ENCODE results near the gene CFC1B. TPM values are rescaled to one million over a fixed set of nuclear protein-coding genes. Genes with fewer than 3 reads are reported as not detected.
"Not testable (repeated sequence)": the region's sequence is repeated elsewhere in the genome, so short reads cannot be mapped to it uniquely, and the experiment has no call there.

CFC1B gene
- total RNA-seq, 1 experiment from 2014 or later, result not detected

DNA sequence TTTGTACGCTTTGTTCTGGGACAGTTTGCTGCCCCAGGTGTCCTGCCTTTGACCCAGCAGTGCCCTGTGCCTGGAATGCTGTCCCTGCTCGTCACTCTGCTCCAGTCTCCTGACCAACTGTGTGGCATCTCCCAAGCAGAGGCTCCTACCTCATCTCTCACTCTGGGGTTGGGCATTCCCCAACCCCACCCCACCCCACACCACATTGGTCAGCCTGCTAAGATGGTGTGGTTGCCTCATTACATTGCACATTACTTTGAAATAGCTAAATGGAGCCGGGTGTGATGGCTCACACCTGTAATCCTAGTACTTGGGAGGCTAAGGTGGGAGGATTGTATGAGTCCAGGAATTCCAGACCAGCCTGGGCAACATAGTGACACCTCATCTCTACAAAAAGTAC, 50.9 kb downstream of the CFC1B start:
- H3K27ac ChIP-seq (ENCODE audit: low read depth, low read length); BruUV-seq (replicated peaks); H3K4me1 ChIP-seq (ENCODE audit: control insufficient read depth in 1 of 2, insufficient read depth in 2 of 2, low read length in 2 of 2); H3K9ac ChIP-seq (ENCODE audit: low read length); H3K79me2 ChIP-seq (ENCODE audit: insufficient read depth, low read length); DNase-seq (ENCODE audit: low read depth, low spot score); RAD21 ChIA-PET (ENCODE audit: low non-redundant PET in 1 of 2, low total read pairs in 2 of 2, uncharacterized antibody in 2 of 2, unreplicated experiment in 2 of 2); H4K20me1 ChIP-seq (ENCODE audit: insufficient read depth); CTCF ChIA-PET; intact Hi-C loops (cut with micrococcal nuclease); H3K9me3 ChIP-seq (ENCODE audit: control insufficient read depth in 1 of 2, insufficient read depth in 1 of 2, low read depth in 1 of 2, low read length in 2 of 2); H3K27me3 ChIP-seq (ENCODE audit: insufficient read depth, low read length); POLR2A ChIA-PET; H3K9me2 ChIP-seq (ENCODE audit: insufficient read depth); H2AFZ ChIP-seq (ENCODE audit: low read depth, low read length, poor library complexity, severe bottlenecking); H3K36me3 ChIP-seq (ENCODE audit: control insufficient read depth in 1 of 2, insufficient read depth in 2 of 2, low read length in 2 of 2); H3K4me3 ChIP-seq (replicated peaks in 1 of 2; ENCODE audit: low read depth in 1 of 2, low read length in 2 of 2); ATAC-seq; H3K4me2 ChIP-seq (ENCODE audit: low read length): not testable (repeated sequence)

- POLR2A ChIA-PET; H3K4me2 ChIP-seq (ENCODE audit: low read length); H3K36me3 ChIP-seq (ENCODE audit: control insufficient read depth in 1 of 2, insufficient read depth in 2 of 2, low read length in 2 of 2); CTCF ChIA-PET; H3K9me3 ChIP-seq (ENCODE audit: control insufficient read depth in 1 of 2, insufficient read depth in 1 of 2, low read depth in 1 of 2, low read length in 2 of 2); H3K9me2 ChIP-seq (ENCODE audit: insufficient read depth); H3K79me2 ChIP-seq (ENCODE audit: insufficient read depth, low read length); H3K4me3 ChIP-seq (replicated peaks in 1 of 2; ENCODE audit: low read depth in 1 of 2, low read length in 2 of 2); DNase-seq (ENCODE audit: low read depth, low spot score); H3K4me1 ChIP-seq (ENCODE audit: control insufficient read depth in 1 of 2, insufficient read depth in 2 of 2, low read length in 2 of 2); H3K27ac ChIP-seq (ENCODE audit: low read depth, low read length); BruUV-seq (replicated peaks); H4K20me1 ChIP-seq (ENCODE audit: insufficient read depth); RAD21 ChIA-PET (ENCODE audit: low non-redundant PET in 1 of 2, low total read pairs in 2 of 2, uncharacterized antibody in 2 of 2, unreplicated experiment in 2 of 2); H3K27me3 ChIP-seq (ENCODE audit: insufficient read depth, low read length); ATAC-seq; H3K9ac ChIP-seq (ENCODE audit: low read length); H2AFZ ChIP-seq (ENCODE audit: low read depth, low read length, poor library complexity, severe bottlenecking); intact Hi-C loops (cut with micrococcal nuclease): not testable (repeated sequence)
Observed at GRCh38 chr2:130574230-130574629, 53.2 kb downstream of the CFC1B start.

- BruUV-seq (replicated peaks); H3K4me3 ChIP-seq (replicated peaks in 1 of 2; ENCODE audit: low read depth in 1 of 2, low read length in 2 of 2); H2AFZ ChIP-seq (ENCODE audit: low read depth, low read length, poor library complexity, severe bottlenecking); H3K9ac ChIP-seq (ENCODE audit: low read length); intact Hi-C loops (cut with micrococcal nuclease); H3K4me1 ChIP-seq (ENCODE audit: control insufficient read depth in 1 of 2, insufficient read depth in 2 of 2, low read length in 2 of 2); DNase-seq (ENCODE audit: low read depth, low spot score); H3K9me2 ChIP-seq (ENCODE audit: insufficient read depth); H3K9me3 ChIP-seq (ENCODE audit: control insufficient read depth in 1 of 2, insufficient read depth in 1 of 2, low read depth in 1 of 2, low read length in 2 of 2); RAD21 ChIA-PET (ENCODE audit: low non-redundant PET in 1 of 2, low total read pairs in 2 of 2, uncharacterized antibody in 2 of 2, unreplicated experiment in 2 of 2); POLR2A ChIA-PET; H3K79me2 ChIP-seq (ENCODE audit: insufficient read depth, low read length); H3K27ac ChIP-seq (ENCODE audit: low read depth, low read length); ATAC-seq; CTCF ChIA-PET; H4K20me1 ChIP-seq (ENCODE audit: insufficient read depth); H3K4me2 ChIP-seq (ENCODE audit: low read length); H3K27me3 ChIP-seq (ENCODE audit: insufficient read depth, low read length); H3K36me3 ChIP-seq (ENCODE audit: control insufficient read depth in 1 of 2, insufficient read depth in 2 of 2, low read length in 2 of 2): not testable (repeated sequence)
Observed at GRCh38 chr2:130576209-130576784, 55.3 kb downstream of the CFC1B start.

GRCh38 chr2:130577559-130577958, 56.5 kb downstream of the CFC1B start:
- H3K27me3 ChIP-seq (ENCODE audit: insufficient read depth, low read length); H3K36me3 ChIP-seq (ENCODE audit: control insufficient read depth in 1 of 2, insufficient read depth in 2 of 2, low read length in 2 of 2); RAD21 ChIA-PET (ENCODE audit: low non-redundant PET in 1 of 2, low total read pairs in 2 of 2, uncharacterized antibody in 2 of 2, unreplicated experiment in 2 of 2); CTCF ChIA-PET; H3K79me2 ChIP-seq (ENCODE audit: insufficient read depth, low read length); DNase-seq (ENCODE audit: low read depth, low spot score); H3K27ac ChIP-seq (ENCODE audit: low read depth, low read length); H3K9me2 ChIP-seq (ENCODE audit: insufficient read depth); POLR2A ChIA-PET; H3K4me1 ChIP-seq (ENCODE audit: control insufficient read depth in 1 of 2, insufficient read depth in 2 of 2, low read length in 2 of 2); H3K4me3 ChIP-seq (replicated peaks in 1 of 2; ENCODE audit: low read depth in 1 of 2, low read length in 2 of 2); H4K20me1 ChIP-seq (ENCODE audit: insufficient read depth); H3K4me2 ChIP-seq (ENCODE audit: low read length); BruUV-seq (replicated peaks); ATAC-seq; H2AFZ ChIP-seq (ENCODE audit: low read depth, low read length, poor library complexity, severe bottlenecking); intact Hi-C loops (cut with micrococcal nuclease); H3K9ac ChIP-seq (ENCODE audit: low read length); H3K9me3 ChIP-seq (ENCODE audit: control insufficient read depth in 1 of 2, insufficient read depth in 1 of 2, low read depth in 1 of 2, low read length in 2 of 2): not testable (repeated sequence)

Data from HCT116 (cell line).